IPS DF 4.7 (cell line): ENCODE data around the gene ZRANB1.

Experiments used
- DNase-seq: peaks from one replicate; pipeline ENCODE4 v3.0.0-alpha.2; 2013; ENCODE audit warnings: low spot score; ENCODE audit errors: extremely low read depth

ZRANB1 gene

GRCh38 chr10:124993736-124994451 lies 52.0 kb downstream of the ZRANB1 start:
- no peak for DNase-seq

- no peak for DNase-seq
Measured at GRCh38 chr10:124994573-124995473, 52.9 kb downstream of the ZRANB1 start.

DNA sequence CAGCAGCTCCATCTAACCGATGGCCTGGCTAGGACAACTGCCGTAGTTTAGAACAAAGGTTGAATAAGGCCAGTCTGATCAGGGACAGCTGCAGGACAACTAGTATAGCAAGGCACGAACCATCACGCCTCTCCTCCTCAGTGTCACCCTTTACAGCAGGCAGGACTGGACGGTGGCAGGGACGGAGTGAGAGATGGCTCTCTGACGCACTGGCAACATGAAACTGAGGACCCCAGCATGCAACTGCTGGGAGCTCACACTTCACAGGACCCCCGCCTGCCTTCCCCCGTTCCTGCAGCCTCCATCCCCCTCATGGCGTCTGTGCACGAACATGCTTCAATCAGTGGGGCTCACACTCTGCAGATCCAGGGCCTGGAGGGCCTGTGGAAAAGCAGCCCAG lies 53.7 kb downstream of the ZRANB1 start:
- no peak for DNase-seq

- no peak for DNase-seq
Measured at GRCh38 chr10:124996127-124996853, 54.4 kb downstream of the ZRANB1 start.

- no peak for DNase-seq
Measured at GRCh38 chr10:124996854-124997215, 54.9 kb downstream of the ZRANB1 start.

DNA sequence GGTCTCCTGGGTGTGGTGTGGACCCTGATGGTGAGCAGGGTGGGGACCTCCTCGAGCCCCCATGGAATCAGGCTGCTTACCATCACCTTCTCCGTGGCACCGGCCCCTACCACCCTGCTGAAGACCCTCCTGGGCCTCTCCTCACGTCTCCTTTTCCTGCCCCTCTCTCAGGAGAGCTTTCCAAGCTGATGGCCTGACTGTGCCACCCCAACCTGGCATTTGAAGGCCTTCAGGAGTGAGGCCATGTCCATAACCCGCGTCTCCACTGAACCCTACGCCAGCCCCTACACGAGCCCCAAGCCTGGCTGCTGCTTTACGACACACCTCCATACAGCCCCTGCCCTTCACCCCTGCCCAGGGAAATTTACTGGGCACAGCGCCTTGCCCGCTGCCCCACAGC lies 55.4 kb downstream of the ZRANB1 start:
- no peak for DNase-seq

DNA sequence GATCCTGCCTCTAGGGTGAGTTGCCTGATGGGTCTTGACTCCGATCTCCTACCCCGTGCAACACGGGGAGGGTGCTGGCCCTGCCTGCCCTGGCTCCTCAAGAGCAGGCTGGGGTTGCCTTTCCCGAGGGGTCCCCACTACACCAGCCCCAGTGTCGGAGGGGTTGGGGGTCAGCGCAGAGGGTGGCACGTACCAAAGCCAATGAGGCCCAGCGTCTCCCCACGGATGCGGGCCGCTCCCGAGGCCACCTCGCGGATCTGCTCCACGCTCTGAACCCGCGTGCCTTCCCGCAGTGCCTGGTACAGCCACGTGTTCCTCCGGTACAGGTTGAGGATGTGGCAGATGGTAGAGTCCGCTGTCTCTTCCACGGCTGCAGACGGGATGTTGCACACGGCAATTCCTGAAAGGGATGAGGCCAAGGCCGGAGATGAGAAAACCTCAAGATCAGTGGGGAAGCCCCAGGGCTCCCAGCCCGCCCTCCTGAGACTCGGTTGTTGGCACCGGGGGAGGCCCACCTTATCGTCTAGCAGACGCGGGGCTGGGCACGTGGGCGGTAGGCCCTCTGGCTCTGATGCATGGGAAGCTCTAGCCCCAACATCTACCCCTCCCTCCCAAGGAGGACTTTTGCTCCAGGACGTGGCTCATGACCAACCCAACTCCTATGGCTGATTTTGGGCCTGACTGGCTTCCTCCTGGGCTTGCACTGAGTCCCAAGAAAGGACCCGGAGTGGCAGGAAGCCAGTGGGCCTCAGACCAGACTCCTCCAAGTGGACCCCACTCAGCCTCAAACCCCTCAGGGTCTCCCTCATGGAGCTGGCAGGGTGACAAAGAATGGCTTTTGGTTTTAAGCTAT lies 56.1 kb downstream of the ZRANB1 start:
- DNase-seq, result no peak

GRCh38 chr10:124998624-124999291 lies 56.8 kb downstream of the ZRANB1 start:
- no peak for DNase-seq

GRCh38 chr10:124999433-125000365 lies 57.8 kb downstream of the ZRANB1 start:
- DNase-seq, result no peak

DNA sequence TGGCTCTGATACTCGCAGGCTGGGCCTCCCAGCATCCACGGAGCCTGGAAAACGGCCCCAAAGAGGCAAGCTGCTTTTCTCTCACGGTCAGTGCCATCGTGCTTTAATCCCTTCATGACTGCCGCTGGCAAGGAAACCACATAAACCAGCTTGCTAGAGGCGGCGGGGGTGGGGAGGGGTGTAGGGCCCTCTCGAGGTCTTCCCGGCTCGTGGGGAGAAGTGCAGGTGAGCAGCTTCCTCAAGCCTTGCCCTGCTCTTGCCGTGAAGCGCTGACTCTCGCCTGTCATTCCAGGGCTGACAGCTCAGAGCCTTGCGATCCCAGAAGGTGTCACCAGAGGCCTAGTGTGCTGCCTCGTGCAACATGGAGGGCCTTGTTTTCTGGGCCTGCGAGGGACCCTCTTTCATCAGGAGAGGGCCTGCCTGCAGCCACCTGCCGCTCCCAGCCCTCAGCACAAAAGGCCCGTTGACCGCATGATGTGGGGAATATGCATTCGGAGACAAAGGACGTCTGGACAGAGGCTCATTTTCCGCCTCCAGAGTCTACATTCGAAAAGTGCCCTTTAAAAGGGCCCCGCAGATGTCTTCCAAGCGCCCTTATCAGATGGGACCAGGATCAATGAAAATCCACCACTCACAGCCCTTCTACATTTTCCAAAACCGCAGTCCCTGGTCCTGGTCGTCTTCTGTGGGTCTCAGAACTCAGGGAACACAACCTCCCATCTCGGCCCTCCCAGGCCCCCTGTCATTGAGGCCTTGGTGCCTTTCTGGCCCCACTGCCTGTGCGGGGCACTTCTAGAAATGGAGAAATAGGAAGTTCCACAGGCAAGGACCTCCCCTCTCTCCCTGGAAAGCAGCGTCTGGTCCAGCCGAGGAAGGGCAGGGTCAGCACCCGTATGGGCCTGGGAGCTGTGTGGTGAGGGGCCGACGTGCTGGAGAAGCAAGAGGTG lies 58.7 kb downstream of the ZRANB1 start:
- no peak for DNase-seq

- DNase-seq, result no peak
Measured at GRCh38 chr10:125001313-125002046, 59.6 kb downstream of the ZRANB1 start.

- no peak for DNase-seq
Measured at GRCh38 chr10:125002047-125002422, 60.1 kb downstream of the ZRANB1 start.

- DNase-seq, result no peak
Measured at GRCh38 chr10:125002423-125003145, 60.7 kb downstream of the ZRANB1 start.

GRCh38 chr10:125003146-125003900 lies 61.4 kb downstream of the ZRANB1 start:
- no peak for DNase-seq

GRCh38 chr10:125003901-125004467 lies 62.1 kb downstream of the ZRANB1 start:
- DNase-seq, result no peak
